ENCODE measurements around the gene GPX3. TPM values are rescaled to one million over a fixed set of nuclear protein-coding genes. Genes with fewer than 3 reads are reported as not detected.
A peak's percentile ranks its signal among the peaks of the same experiment; 100 is the strongest.

Gene GPX3
- total and polyA plus RNA-seq, 2 donors (not counting 3 experiments of a cell fraction or from before 2014, with no cell fraction given) = 5.1 to 17.1 TPM

GRCh38 chr5:151051066-151051930 is 30.9 kb downstream of the GPX3 start:
- no peaks in the 10 kb centered on the region for H3K9me1 ChIP-seq (replicated peaks; ENCODE audit: control insufficient read depth, extremely low read depth, insufficient read depth, low read length)
- dilution Hi-C loops (cut with MboI; ENCODE audit: extremely low pct_ligation_motif_present, low sequenced_read_pairs) = no loop called here
- H3K4me1 ChIP-seq (ENCODE audit: control insufficient read depth, extremely low read depth, insufficient read depth, low read length) = no peaks in the 10 kb centered on the region
- TF ChIP-seq FOS (IDR thresholded peaks at IDR 0.05; ENCODE audit: borderline replicate concordance, insufficient read depth, low read length) = peak; percentile 40
- TF ChIP-seq GATA2 (IDR thresholded peaks at IDR 0.05; ENCODE audit: insufficient read depth, insufficient read length, low read depth, low read length) = no peak
- TF ChIP-seq JUN (IDR thresholded peaks at IDR 0.05; ENCODE audit: borderline replicate concordance, insufficient read depth, insufficient read length, low read depth) = peak; percentile 32
- TF ChIP-seq CTCF (IDR thresholded peaks at IDR 0.05; ENCODE audit: extremely low read depth in 1 of 2, insufficient read depth in 1 of 2, low read depth in 1 of 2, low read length in 2 of 2) = peak; percentile 86 to 91
- ChIA-PET POLR2A (interaction anchor here (0.6 to 1.0 kb wide), 2 partner anchors 50 to 64 kb away, joined by 3 to 5 read pairs; no protein-coding TSS in a partner anchor), CTCF (interaction anchor here (0.6 to 9.9 kb wide), 42 partner anchors 10 to 601 kb away, joined by 3 to 679 read pairs (median 6); partner anchors contain the start of genes ANXA6, CCDC69, GM2A and GPX3)
- H3K9ac ChIP-seq (replicated peaks; ENCODE audit: extremely low read depth, insufficient read depth, low read length) = no peak overlapping the region
- no peak overlapping the region for H3K27ac ChIP-seq (ENCODE audit: insufficient read depth, low read depth, low read length)
- FAIRE-seq (peak; percentile 91), DNase-seq (ENCODE audit: low read depth, low spot score) (peak; percentile 81)
- no peaks in the 10 kb centered on the region for H3K9me3 ChIP-seq (replicated peaks; ENCODE audit: control insufficient read depth, insufficient read depth, low read length)
- H3K4me3 ChIP-seq (replicated peaks in 1 of 3; ENCODE audit: insufficient read depth in 1 of 3, low read depth in 1 of 3, low read length in 3 of 3) = no peak overlapping the region
- intact Hi-C loops (cut with micrococcal nuclease) = loop anchor here (1.0 to 5.0 kb wide), 5 partner anchors 46 to 188 kb away; partner anchors contain the start of gene ANXA6
- peaks cover 8 to 54% of the 10 kb centered on the region in 2 experiments for H3K36me3 ChIP-seq (ENCODE audit: control insufficient read depth in 2 of 2, extremely low read depth in 1 of 2, insufficient read depth in 2 of 2, low read length in 2 of 2)
- no peak overlapping the region for H2AFZ ChIP-seq (ENCODE audit: low read depth, low read length)
- no peaks in the 10 kb centered on the region for H4K20me1 ChIP-seq (replicated peaks; ENCODE audit: control insufficient read depth, extremely low read depth, insufficient read depth, low read length)
- no TSS peak for BruUV-seq (replicated peaks)
- H3K79me2 ChIP-seq (ENCODE audit: control insufficient read depth, insufficient read depth, low read length) = no peaks in the 10 kb centered on the region
- no peaks in the 10 kb centered on the region for H3K27me3 ChIP-seq (ENCODE audit: control insufficient read depth in 2 of 2, insufficient read depth in 2 of 2, low read length in 2 of 2)
- no peak overlapping the region for H3K4me2 ChIP-seq (ENCODE audit: insufficient read depth, low read length)

All from endothelial cell of umbilical vein (primary cell).